ENCODE measurements around the gene ZNF646. TPM values are rescaled to one million over a fixed set of nuclear protein-coding genes. Genes with fewer than 3 reads are reported as not detected.

Gene ZNF646
- total RNA-seq, 1 donor from 2014 or later: 7.5 TPM

GRCh38 chr16:31061126-31061812 lies 13.0 kb upstream of the ZNF646 start:
- no peak overlapping the region for H3K4me3 Mint-ChIP-seq
- H2AFZ ChIP-seq (replicated peaks): no peak overlapping the region
- TF ChIP-seq CTCF (IDR thresholded peaks at IDR 0.05): no peak
- no peak for TF ChIP-seq EZH2phosphoT487 (IDR thresholded peaks at IDR 0.05)
- TF ChIP-seq EZH2 (IDR thresholded peaks at IDR 0.05): no peak
- no peak overlapping the region for H3K27ac Mint-ChIP-seq
- H3K4me1 Mint-ChIP-seq: peaks cover 3% of the 10 kb centered on the region
- no peak for DNase-seq (ENCODE audit: low spot score)
- no peak overlapping the region for H3K9ac ChIP-seq
- H3K27me3 Mint-ChIP-seq (ENCODE audit: insufficient read depth, low read depth): peaks cover 6% of the 10 kb centered on the region
- no peaks in the 10 kb centered on the region for H3K36me3 ChIP-seq
- H3K27ac ChIP-seq: no peak overlapping the region
- H3K4me2 ChIP-seq: no peak overlapping the region
- H3K79me2 ChIP-seq (ENCODE audit: low read depth): peaks cover 14% of the 10 kb centered on the region
- H3K27me3 ChIP-seq: no peaks in the 10 kb centered on the region
- peaks cover 27% of the 10 kb centered on the region for H4K20me1 ChIP-seq (ENCODE audit: low read depth)
- no peaks in the 10 kb centered on the region for H3K4me1 ChIP-seq
- no peaks in the 10 kb centered on the region for H3K9me3 ChIP-seq (ENCODE audit: low read depth)
- H3K4me3 ChIP-seq: no peak overlapping the region
- H3K9me3 Mint-ChIP-seq: no peaks in the 10 kb centered on the region
- peaks cover 22% of the 10 kb centered on the region for H3K36me3 Mint-ChIP-seq
- no peaks in the 10 kb centered on the region for H3F3A ChIP-seq (ENCODE audit: low read depth)

- peaks cover 26% of the 10 kb centered on the region for H3K36me3 Mint-ChIP-seq
- no peaks in the 10 kb centered on the region for H3K9me3 ChIP-seq (ENCODE audit: low read depth)
- no peak for DNase-seq (ENCODE audit: low spot score)
- no peak overlapping the region for H2AFZ ChIP-seq (replicated peaks)
- no peak overlapping the region for H3K27ac Mint-ChIP-seq
- H3K4me1 Mint-ChIP-seq: peaks cover 3% of the 10 kb centered on the region
- no peaks in the 10 kb centered on the region for H3K27me3 ChIP-seq
- H3K9me3 Mint-ChIP-seq: no peaks in the 10 kb centered on the region
- no peaks in the 10 kb centered on the region for H3K4me1 ChIP-seq
- no peak overlapping the region for H3K27ac ChIP-seq
- no peak overlapping the region for H3K4me3 ChIP-seq
- TF ChIP-seq CTCF (IDR thresholded peaks at IDR 0.05) (no peak), EZH2 (IDR thresholded peaks at IDR 0.05) (no peak), EZH2phosphoT487 (IDR thresholded peaks at IDR 0.05) (no peak)
- no peaks in the 10 kb centered on the region for H3F3A ChIP-seq (ENCODE audit: low read depth)
- no peak overlapping the region for H3K4me3 Mint-ChIP-seq
- no peaks in the 10 kb centered on the region for H3K36me3 ChIP-seq
- no peak overlapping the region for H3K9ac ChIP-seq
- H3K27me3 Mint-ChIP-seq (ENCODE audit: insufficient read depth, low read depth): peaks cover 4% of the 10 kb centered on the region
- H3K79me2 ChIP-seq (ENCODE audit: low read depth): peaks cover 20% of the 10 kb centered on the region
- no peak overlapping the region for H3K4me2 ChIP-seq
- peaks cover 33% of the 10 kb centered on the region for H4K20me1 ChIP-seq (ENCODE audit: low read depth)
Measured at GRCh38 chr16:31061813-31062440, 12.3 kb upstream of the ZNF646 start.

- H3K79me2 ChIP-seq (ENCODE audit: low read depth): peaks cover 34% of the 10 kb centered on the region
- Mint-ChIP-seq H3K27ac (no peak overlapping the region), H3K4me3 (no peak overlapping the region), H3K4me1 (peaks cover 3% of the 10 kb centered on the region), H3K36me3 (peaks cover 26% of the 10 kb centered on the region), H3K27me3 (ENCODE audit: insufficient read depth, low read depth) (peaks cover 8% of the 10 kb centered on the region), H3K9me3 (no peaks in the 10 kb centered on the region)
- no peak overlapping the region for H3K27ac ChIP-seq
- H3K9me3 ChIP-seq (ENCODE audit: low read depth): no peaks in the 10 kb centered on the region
- no peak for DNase-seq (ENCODE audit: low spot score)
- H3K4me3 ChIP-seq: no peak overlapping the region
- no peak for TF ChIP-seq EZH2phosphoT487 (IDR thresholded peaks at IDR 0.05)
- no peak for TF ChIP-seq CTCF (IDR thresholded peaks at IDR 0.05)
- no peak for TF ChIP-seq EZH2 (IDR thresholded peaks at IDR 0.05)
- H2AFZ ChIP-seq (replicated peaks): no peak overlapping the region
- H3K27me3 ChIP-seq: no peaks in the 10 kb centered on the region
- H3K9ac ChIP-seq: no peak overlapping the region
- H3K4me1 ChIP-seq: no peaks in the 10 kb centered on the region
- no peak overlapping the region for H3K4me2 ChIP-seq
- no peaks in the 10 kb centered on the region for H3K36me3 ChIP-seq
- H4K20me1 ChIP-seq (ENCODE audit: low read depth): peaks cover 45% of the 10 kb centered on the region
- no peaks in the 10 kb centered on the region for H3F3A ChIP-seq (ENCODE audit: low read depth)
Measured at GRCh38 chr16:31063495-31063842, 10.8 kb upstream of the ZNF646 start.

Measured in neural progenitor cell (in vitro differentiated cells).